Stimulated activated CD4-positive, alpha-beta T cell treated with anti-CD3 and anti-CD28 coated beads, TNF-alpha, amount 100 ng/mL, for 48 hours (primary cell): ENCODE results near the gene HEPACAM.

Experiments
- DNase-seq, 3 donors: peaks; one replicate each; pipeline ENCODE4 v3.0.0-alpha.2; 2020; ENCODE audit warnings: low read depth in 3 of 3

The HEPACAM gene

DNA sequence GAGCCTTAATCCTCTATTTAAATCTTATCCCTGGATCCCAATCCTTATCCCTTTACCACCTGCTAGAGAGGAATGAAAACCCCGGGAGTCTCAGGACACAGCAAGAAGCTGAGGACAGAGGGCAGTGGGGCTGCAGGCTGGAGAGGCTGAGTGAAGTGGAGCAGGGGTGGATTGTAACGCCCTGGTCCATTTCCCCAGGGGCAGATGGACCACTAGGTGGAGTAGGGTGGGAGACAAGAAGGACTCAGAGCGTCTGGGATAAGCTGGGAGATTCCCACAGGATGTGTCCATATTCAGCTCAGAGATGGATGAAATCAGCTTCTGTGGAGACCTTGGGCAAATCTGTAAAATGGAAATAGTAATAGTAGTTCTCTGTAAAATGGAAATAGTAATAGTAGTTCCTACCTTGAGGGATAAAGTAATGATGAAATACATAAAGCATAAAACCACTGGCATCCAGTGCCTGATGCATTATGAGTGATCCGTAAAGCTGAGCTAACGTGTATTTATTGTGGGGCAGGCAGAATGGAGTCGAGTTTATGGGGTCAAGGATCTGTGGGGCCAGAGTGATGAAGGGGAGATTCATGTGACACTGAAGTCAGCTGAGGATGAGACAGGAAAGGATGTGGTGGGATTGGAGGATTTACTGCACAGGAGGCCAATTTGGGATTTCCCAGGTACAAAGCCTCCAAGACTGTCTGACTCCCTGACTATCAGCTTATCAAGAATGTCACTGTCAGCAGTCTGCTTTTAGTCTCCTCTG is 36.3 kb downstream of the HEPACAM start:
- no peak for DNase-seq

DNA sequence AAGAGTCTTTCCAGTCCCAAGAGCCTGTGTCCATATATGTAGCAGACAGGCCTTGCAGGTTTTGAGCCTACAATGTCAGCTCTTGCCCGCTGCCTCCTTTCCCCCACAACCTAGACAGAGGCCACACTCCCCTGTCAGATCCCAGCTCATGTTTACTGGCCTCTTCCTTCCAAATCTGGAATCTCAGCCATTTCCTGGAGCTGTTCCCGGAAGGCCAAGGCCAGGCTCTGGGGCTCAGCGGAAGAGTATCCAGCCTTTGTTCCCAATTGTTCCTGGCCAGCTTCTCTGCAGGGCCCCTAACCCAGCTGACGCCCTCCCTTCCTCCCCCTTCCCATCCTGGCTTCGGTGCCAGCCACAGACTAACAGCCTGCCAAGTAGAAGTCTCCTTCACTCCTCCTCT is 37.1 kb downstream of the HEPACAM start:
- DNase-seq: no peak

DNA sequence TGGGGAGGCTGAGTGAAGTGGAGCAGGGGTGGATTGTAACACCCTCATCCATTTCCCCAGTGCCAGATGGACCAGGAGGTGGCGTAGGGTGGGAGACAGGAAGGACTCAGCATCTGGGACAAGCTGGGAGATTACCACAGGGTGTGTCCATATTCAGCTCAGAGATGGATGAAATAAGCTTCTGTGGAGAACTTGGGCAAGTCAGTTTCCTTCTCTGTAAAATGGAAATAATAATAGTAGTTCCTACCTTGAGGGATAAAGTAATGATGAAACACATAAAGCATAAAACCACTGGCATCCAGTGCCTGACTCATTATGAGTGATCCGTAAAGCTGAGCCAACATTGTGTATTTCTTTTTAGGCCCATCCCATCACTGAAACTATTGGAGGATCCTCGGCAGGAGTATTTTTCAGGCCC is 37.6 kb downstream of the HEPACAM start:
- no peak for DNase-seq

- no peak for DNase-seq
Observed at GRCh38 chr11:124897674-124898262, 38.1 kb downstream of the HEPACAM start, which contains the start of gene ROBO4. Gene ROBO4, minus strand, starts transcription at chr11:124897865. Its CDS starts 70 bp downstream, at chr11:124897795.

GRCh38 chr11:124896821-124897391 is 38.9 kb downstream of the HEPACAM start:
- DNase-seq: no peak

GRCh38 chr11:124896071-124896750 is 39.6 kb downstream of the HEPACAM start:
- no peak for DNase-seq

- DNase-seq: no peak
Observed at GRCh38 chr11:124895471-124895971, 40.3 kb downstream of the HEPACAM start.

GRCh38 chr11:124894606-124895430 is 41.0 kb downstream of the HEPACAM start:
- no peak for DNase-seq

DNA sequence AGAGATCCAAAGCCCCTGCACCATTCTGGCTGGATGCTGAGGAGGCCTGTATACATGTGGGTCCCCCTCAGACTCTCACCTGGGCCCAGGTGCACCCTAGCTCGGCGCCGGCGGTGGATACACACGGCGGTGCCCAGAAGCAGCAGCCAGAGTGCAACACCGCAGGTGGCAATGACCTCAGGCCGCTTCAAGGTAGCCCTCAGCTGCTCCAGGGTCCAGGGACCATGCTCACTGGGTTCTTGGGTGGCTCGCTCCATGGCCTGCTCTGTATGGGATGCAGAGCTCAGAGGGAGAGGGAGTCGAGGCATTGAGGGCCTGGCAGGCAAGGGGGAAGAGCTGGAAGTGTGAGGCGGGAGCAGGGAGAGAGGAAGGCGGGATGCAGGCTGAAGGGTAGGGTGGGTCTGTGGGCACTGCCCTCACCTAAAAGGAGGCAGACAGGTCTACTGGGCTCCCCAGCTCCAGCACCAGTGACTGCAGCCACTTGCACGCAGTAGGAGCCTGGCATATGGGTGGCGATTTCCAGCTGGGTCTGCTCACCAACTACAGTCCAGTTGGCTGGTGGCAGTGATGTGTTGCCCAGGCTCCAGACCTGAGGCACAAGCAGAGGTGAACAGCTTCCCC is 42.0 kb downstream of the HEPACAM start:
- no peak for DNase-seq

- DNase-seq: no peak
Observed at GRCh38 chr11:124892750-124893454, 42.9 kb downstream of the HEPACAM start.

- DNase-seq: no peak
Observed at GRCh38 chr11:124892146-124892545, 43.7 kb downstream of the HEPACAM start.

GRCh38 chr11:124891373-124891861 is 44.4 kb downstream of the HEPACAM start:
- DNase-seq: no peak

GRCh38 chr11:124890683-124891372 is 45.0 kb downstream of the HEPACAM start:
- no peak for DNase-seq

- DNase-seq: no peak
Observed at GRCh38 chr11:124890151-124890550, 45.7 kb downstream of the HEPACAM start.

- DNase-seq: no peak
Observed at GRCh38 chr11:124889191-124890091, 46.4 kb downstream of the HEPACAM start.

- DNase-seq: no peak
Observed at GRCh38 chr11:124887667-124888013, 48.2 kb downstream of the HEPACAM start.

DNA sequence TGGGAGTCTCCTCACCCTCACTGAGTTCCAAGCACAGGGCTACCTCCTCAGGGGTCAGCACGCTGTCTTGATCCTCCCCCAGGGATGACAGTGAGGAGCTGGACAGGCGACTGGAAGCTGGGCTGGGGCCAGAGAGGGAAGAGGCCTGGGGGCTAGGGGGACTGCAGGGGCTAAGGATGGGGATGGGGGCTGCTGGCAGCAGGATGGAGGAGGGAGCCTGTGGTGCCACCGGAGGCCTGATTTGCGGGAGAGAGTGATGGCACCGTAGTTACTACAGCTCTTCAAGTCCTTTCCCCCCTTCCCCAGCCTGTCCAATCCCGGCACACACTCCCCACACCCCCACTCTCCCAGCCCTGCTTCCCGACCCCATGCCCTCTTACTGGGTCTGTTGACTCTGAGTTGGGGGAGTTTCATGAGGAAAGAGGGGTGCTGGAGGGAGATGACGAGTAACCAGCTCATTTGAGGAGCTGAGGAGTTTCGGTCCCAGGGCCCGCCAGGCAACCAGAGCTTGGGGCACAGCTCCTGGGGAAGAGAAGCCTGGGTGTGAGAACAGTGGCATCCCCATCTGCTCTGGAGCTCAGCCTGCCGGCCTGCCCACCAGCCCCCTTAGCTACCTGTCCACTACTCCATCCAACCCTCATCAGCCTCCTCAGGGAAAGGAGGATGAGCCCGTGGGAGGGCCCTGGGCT is 48.7 kb downstream of the HEPACAM start:
- DNase-seq: no peak

- DNase-seq: no peak
Observed at GRCh38 chr11:124886476-124886875, 49.4 kb downstream of the HEPACAM start.
